HL-60/S4 (cell line): Measurements from ENCODE around the gene AP3D1.

ENCODE experiments used
- in situ Hi-C: fragments of 300-500 bp; cut with MboI; formaldehyde crosslinking; loops from 2 replicates; pipeline ENCODE4 v1.14.3; 2022; ENCODE audit warnings: low sequenced_read_pairs

The AP3D1 gene

GRCh38 chr19:2070436-2070827 is 80.9 kb downstream of the AP3D1 start:
- in situ Hi-C loops = no loop called here

GRCh38 chr19:2064788-2065524 is 86.4 kb downstream of the AP3D1 start:
- in situ Hi-C loops = no loop called here

- in situ Hi-C loops = no loop called here
These were observed 87.0 kb downstream of the AP3D1 start for GRCh38 chr19:2064395-2064787.

- in situ Hi-C loops = no loop called here
These were observed 87.5 kb downstream of the AP3D1 start for GRCh38 chr19:2063824-2064223.

- in situ Hi-C loops = no loop called here
These were observed 88.6 kb downstream of the AP3D1 start for GRCh38 chr19:2062770-2063169.

- in situ Hi-C loops = no loop called here
These were observed 89.0 kb downstream of the AP3D1 start for GRCh38 chr19:2062389-2062729.

- in situ Hi-C loops = no loop called here
These were observed 89.6 kb downstream of the AP3D1 start for GRCh38 chr19:2061495-2062388.

- in situ Hi-C loops = no loop called here
These were observed 90.4 kb downstream of the AP3D1 start for GRCh38 chr19:2060884-2061494.

- in situ Hi-C loops = no loop called here
These were observed 91.8 kb downstream of the AP3D1 start for GRCh38 chr19:2059422-2060201.

GRCh38 chr19:2058570-2059421 is 92.6 kb downstream of the AP3D1 start:
- in situ Hi-C loops = no loop called here

- in situ Hi-C loops = no loop called here
These were observed 93.6 kb downstream of the AP3D1 start for GRCh38 chr19:2057484-2058469.

GRCh38 chr19:2056837-2057192 is 94.6 kb downstream of the AP3D1 start:
- in situ Hi-C loops = no loop called here

GRCh38 chr19:2055931-2056836 is 95.2 kb downstream of the AP3D1 start:
- in situ Hi-C loops = no loop called here

GRCh38 chr19:2054763-2055162 is 96.6 kb downstream of the AP3D1 start:
- in situ Hi-C loops = no loop called here

GRCh38 chr19:2053601-2054389 is 97.6 kb downstream of the AP3D1 start:
- in situ Hi-C loops = no loop called here

- in situ Hi-C loops = no loop called here
These were observed 99.3 kb downstream of the AP3D1 start for GRCh38 chr19:2051773-2052704.
